CD4-positive, alpha-beta T cell treated with Interferon alpha-2 for 1 hour (primary cell): ENCODE measurements around the gene UBA52.
A peak's percentile ranks its signal among the peaks of the same experiment; 100 is the strongest.

Source experiments
- DNase-seq, 2 donors: peaks; one replicate each; pipeline ENCODE4 v3.0.0-alpha.2; 2020 to 2022

UBA52 gene

GRCh38 chr19:18608805-18609716 is 37.4 kb downstream of the UBA52 start:
- DNase-seq = no peak

GRCh38 chr19:18609717-18610051 is 38.0 kb downstream of the UBA52 start:
- DNase-seq = no peak

- DNase-seq = no peak
Measured at GRCh38 chr19:18610245-18610555, 38.5 kb downstream of the UBA52 start.

GRCh38 chr19:18610556-18611326 is 39.1 kb downstream of the UBA52 start:
- no peak for DNase-seq

GRCh38 chr19:18611327-18612050 is 39.8 kb downstream of the UBA52 start:
- peak in 1 of 2 donors; percentile 33 for DNase-seq

- DNase-seq = no peak
Measured at GRCh38 chr19:18612051-18612771, 40.6 kb downstream of the UBA52 start.

- peak; percentile 36 to 62 for DNase-seq
Measured at GRCh38 chr19:18612772-18613588, 41.3 kb downstream of the UBA52 start, which contains the start of gene TMEM59L. Gene TMEM59L (plus strand): TSS chr19:18612870. CDS start chr19:18612959, 89 bp downstream.

- no peak for DNase-seq
Measured at GRCh38 chr19:18613589-18614234, 42.1 kb downstream of the UBA52 start.

- no peak for DNase-seq
Measured at GRCh38 chr19:18616023-18616422, 44.4 kb downstream of the UBA52 start.

- DNase-seq = no peak
Measured at GRCh38 chr19:18617562-18617961, 45.9 kb downstream of the UBA52 start.

- no peak for DNase-seq
Measured at GRCh38 chr19:18618236-18618635, 46.6 kb downstream of the UBA52 start.

GRCh38 chr19:18620311-18620710 is 48.7 kb downstream of the UBA52 start:
- DNase-seq = no peak

GRCh38 chr19:18620902-18621301 is 49.2 kb downstream of the UBA52 start:
- DNase-seq = no peak

- DNase-seq = no peak
Measured at GRCh38 chr19:18626906-18627305, 55.2 kb downstream of the UBA52 start.
